Fibroblast of peridontal ligament (primary cell): ENCODE measurements around the gene ZFP90.
A peak's percentile ranks its signal among the peaks of the same experiment; 100 is the strongest.

Experiments used
- DNase-seq: peaks from one replicate; pipeline ENCODE4 v3.0.0-alpha.2; 2010; ENCODE audit errors: extremely low read depth

The ZFP90 gene

GRCh38 chr16:68577352-68577853 lies 38.3 kb downstream of the ZFP90 start:
- no peak for DNase-seq

- peak; percentile 34 for DNase-seq
Measured at GRCh38 chr16:68590201-68590994, 51.3 kb downstream of the ZFP90 start.

- DNase-seq = no peak
Measured at GRCh38 chr16:68592466-68593337, 53.6 kb downstream of the ZFP90 start.

- no peak for DNase-seq
Measured at GRCh38 chr16:68596266-68596665, 57.2 kb downstream of the ZFP90 start.

- DNase-seq = no peak
Measured at GRCh38 chr16:68599586-68599985, 60.5 kb downstream of the ZFP90 start.

- DNase-seq = no peak
Measured at GRCh38 chr16:68605746-68606145, 66.7 kb downstream of the ZFP90 start.

- DNase-seq = no peak
Measured at GRCh38 chr16:68607443-68607842, 68.4 kb downstream of the ZFP90 start.

GRCh38 chr16:68608330-68608729 lies 69.2 kb downstream of the ZFP90 start:
- DNase-seq = no peak

GRCh38 chr16:68612996-68613395 lies 73.9 kb downstream of the ZFP90 start:
- no peak for DNase-seq

GRCh38 chr16:68617734-68618133 lies 78.6 kb downstream of the ZFP90 start:
- no peak for DNase-seq
